ENCODE results near the gene PTPRG.

Gene PTPRG

DNA sequence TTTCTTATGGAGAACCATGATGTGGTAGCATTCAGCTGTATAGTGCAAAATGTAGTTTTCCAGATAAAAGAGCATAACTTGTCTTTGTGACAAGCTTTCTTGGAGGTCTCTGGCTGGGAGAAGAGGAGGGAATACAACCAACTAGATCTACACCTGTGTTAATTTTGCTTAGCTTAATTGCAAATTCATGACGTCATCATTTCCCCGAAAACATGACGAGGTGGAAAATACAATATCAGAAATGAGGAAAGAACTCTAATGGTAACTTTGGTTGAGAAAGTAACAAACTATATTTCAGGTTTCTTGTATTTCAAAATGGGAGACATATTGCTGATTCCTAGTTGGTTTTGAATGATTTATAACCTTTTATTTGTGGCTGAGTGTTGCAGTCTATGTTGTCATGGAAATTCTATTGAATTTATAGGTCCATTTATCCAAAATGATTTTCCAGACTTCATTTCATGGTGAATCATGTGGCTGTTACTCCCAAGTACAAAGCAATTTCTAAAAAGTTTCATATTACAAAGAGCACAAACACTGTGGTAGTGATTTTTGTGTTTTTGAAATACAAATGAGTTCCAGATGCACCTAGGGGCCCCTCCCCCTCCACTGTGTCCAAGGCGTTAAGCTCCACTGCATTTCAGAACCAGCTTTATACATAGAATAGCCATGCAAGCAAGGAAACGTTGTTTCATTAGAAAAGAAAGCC is 504.8 kb downstream of the PTPRG start:
- no peak for TF ChIP-seq EZH2phosphoT487 (IDR thresholded peaks at IDR 0.05; ENCODE audit: borderline replicate concordance)
- TF ChIP-seq, protein P1, sequence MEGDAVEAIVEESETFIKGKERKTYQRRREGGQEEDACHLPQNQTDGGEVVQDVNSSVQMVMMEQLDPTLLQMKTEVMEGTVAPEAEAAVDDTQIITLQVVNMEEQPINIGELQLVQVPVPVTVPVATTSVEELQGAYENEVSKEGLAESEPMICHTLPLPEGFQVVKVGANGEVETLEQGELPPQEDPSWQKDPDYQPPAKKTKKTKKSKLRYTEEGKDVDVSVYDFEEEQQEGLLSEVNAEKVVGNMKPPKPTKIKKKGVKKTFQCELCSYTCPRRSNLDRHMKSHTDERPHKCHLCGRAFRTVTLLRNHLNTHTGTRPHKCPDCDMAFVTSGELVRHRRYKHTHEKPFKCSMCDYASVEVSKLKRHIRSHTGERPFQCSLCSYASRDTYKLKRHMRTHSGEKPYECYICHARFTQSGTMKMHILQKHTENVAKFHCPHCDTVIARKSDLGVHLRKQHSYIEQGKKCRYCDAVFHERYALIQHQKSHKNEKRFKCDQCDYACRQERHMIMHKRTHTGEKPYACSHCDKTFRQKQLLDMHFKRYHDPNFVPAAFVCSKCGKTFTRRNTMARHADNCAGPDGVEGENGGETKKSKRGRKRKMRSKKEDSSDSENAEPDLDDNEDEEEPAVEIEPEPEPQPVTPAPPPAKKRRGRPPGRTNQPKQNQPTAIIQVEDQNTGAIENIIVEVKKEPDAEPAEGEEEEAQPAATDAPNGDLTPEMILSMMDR (conservative IDR thresholded peaks at IDR 0.05; ENCODE audit: low read length), result no peak
- no peaks in the 10 kb centered on the region for H3K9me3 ChIP-seq (ENCODE audit: insufficient read depth, low read depth, low read length)
- no peaks in the 10 kb centered on the region for H3K36me3 ChIP-seq (ENCODE audit: insufficient read depth, low read length)
- no peak overlapping the region for H3K4me3 ChIP-seq (ENCODE audit: low read length, poor library complexity, severe bottlenecking)
- H3K9ac ChIP-seq (ENCODE audit: low read depth, low read length, poor library complexity, severe bottlenecking), result no peak overlapping the region
- H4K20me1 ChIP-seq (ENCODE audit: insufficient read depth, low read length, poor library complexity, severe bottlenecking), result no peaks in the 10 kb centered on the region
- H2AFZ ChIP-seq (ENCODE audit: low read length), result no peak overlapping the region
- no peaks in the 10 kb centered on the region for H3F3A ChIP-seq (ENCODE audit: low read depth)
- H3K4me1 ChIP-seq (ENCODE audit: insufficient read depth, low read length, poor library complexity, severe bottlenecking), result no peaks in the 10 kb centered on the region
- no peaks in the 10 kb centered on the region for H3K79me2 ChIP-seq (ENCODE audit: insufficient read depth, low read length)
- H3K27me3 ChIP-seq (ENCODE audit: insufficient read depth, low read length, poor library complexity, severe bottlenecking), result no peaks in the 10 kb centered on the region
- H3K4me2 ChIP-seq (ENCODE audit: low read depth, low read length, poor library complexity, severe bottlenecking), result no peak overlapping the region
- H3K9me2 ChIP-seq (replicated peaks; ENCODE audit: low read depth, low read length), result no peaks in the 10 kb centered on the region

DNA sequence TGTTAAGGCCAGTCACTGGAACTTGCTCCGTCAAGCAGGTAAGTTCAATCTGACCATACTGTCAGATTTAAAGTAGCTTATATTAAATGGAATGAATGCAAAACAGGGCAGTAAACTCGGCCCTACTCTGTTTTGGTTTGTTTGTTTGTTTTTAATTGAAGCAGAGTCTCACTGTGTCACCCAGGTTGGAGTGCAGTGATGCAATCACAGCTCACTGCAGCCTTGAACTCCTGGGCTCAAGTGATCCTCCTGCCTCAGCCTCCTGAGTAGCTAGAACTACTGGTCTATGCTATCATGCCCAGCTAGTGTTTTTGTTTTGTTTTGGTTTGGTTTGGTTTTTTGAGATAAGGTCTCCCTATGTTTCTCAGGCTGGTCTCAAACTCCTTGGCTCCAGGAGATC is 507.0 kb downstream of the PTPRG start:
- H2AFZ ChIP-seq (ENCODE audit: low read length), result no peak overlapping the region
- no peaks in the 10 kb centered on the region for H3K9me2 ChIP-seq (replicated peaks; ENCODE audit: low read depth, low read length)
- no peaks in the 10 kb centered on the region for H3K27me3 ChIP-seq (ENCODE audit: insufficient read depth, low read length, poor library complexity, severe bottlenecking)
- no peaks in the 10 kb centered on the region for H3F3A ChIP-seq (ENCODE audit: low read depth)
- no peaks in the 10 kb centered on the region for H4K20me1 ChIP-seq (ENCODE audit: insufficient read depth, low read length, poor library complexity, severe bottlenecking)
- no peaks in the 10 kb centered on the region for H3K4me1 ChIP-seq (ENCODE audit: insufficient read depth, low read length, poor library complexity, severe bottlenecking)
- no peaks in the 10 kb centered on the region for H3K79me2 ChIP-seq (ENCODE audit: insufficient read depth, low read length)
- H3K9ac ChIP-seq (ENCODE audit: low read depth, low read length, poor library complexity, severe bottlenecking), result no peak overlapping the region
- no peaks in the 10 kb centered on the region for H3K36me3 ChIP-seq (ENCODE audit: insufficient read depth, low read length)
- no peak overlapping the region for H3K4me2 ChIP-seq (ENCODE audit: low read depth, low read length, poor library complexity, severe bottlenecking)
- TF ChIP-seq EZH2phosphoT487 (IDR thresholded peaks at IDR 0.05; ENCODE audit: borderline replicate concordance), result no peak
- TF ChIP-seq, protein P1 (conservative IDR thresholded peaks at IDR 0.05; ENCODE audit: low read length), result no peak
- no peak overlapping the region for H3K4me3 ChIP-seq (ENCODE audit: low read length, poor library complexity, severe bottlenecking)
- no peaks in the 10 kb centered on the region for H3K9me3 ChIP-seq (ENCODE audit: insufficient read depth, low read depth, low read length)

GRCh38 chr3:62070891-62071290 is 509.5 kb downstream of the PTPRG start:
- H3K27me3 ChIP-seq (ENCODE audit: insufficient read depth, low read length, poor library complexity, severe bottlenecking), result no peaks in the 10 kb centered on the region
- no peaks in the 10 kb centered on the region for H3K9me2 ChIP-seq (replicated peaks; ENCODE audit: low read depth, low read length)
- no peak overlapping the region for H2AFZ ChIP-seq (ENCODE audit: low read length)
- no peaks in the 10 kb centered on the region for H3K79me2 ChIP-seq (ENCODE audit: insufficient read depth, low read length)
- H3K36me3 ChIP-seq (ENCODE audit: insufficient read depth, low read length), result no peaks in the 10 kb centered on the region
- no peak overlapping the region for H3K9ac ChIP-seq (ENCODE audit: low read depth, low read length, poor library complexity, severe bottlenecking)
- no peaks in the 10 kb centered on the region for H3K9me3 ChIP-seq (ENCODE audit: insufficient read depth, low read depth, low read length)
- TF ChIP-seq, protein P1 (conservative IDR thresholded peaks at IDR 0.05; ENCODE audit: low read length), result no peak
- TF ChIP-seq EZH2phosphoT487 (IDR thresholded peaks at IDR 0.05; ENCODE audit: borderline replicate concordance), result no peak
- no peaks in the 10 kb centered on the region for H3F3A ChIP-seq (ENCODE audit: low read depth)
- H3K4me3 ChIP-seq (ENCODE audit: low read length, poor library complexity, severe bottlenecking), result no peak overlapping the region
- no peaks in the 10 kb centered on the region for H4K20me1 ChIP-seq (ENCODE audit: insufficient read depth, low read length, poor library complexity, severe bottlenecking)
- H3K4me2 ChIP-seq (ENCODE audit: low read depth, low read length, poor library complexity, severe bottlenecking), result no peak overlapping the region
- H3K4me1 ChIP-seq (ENCODE audit: insufficient read depth, low read length, poor library complexity, severe bottlenecking), result no peaks in the 10 kb centered on the region

Measured in Loucy (cell line).